SK-N-SH (cell line): ENCODE data around the gene IDH2. TPM values are rescaled to one million over a fixed set of nuclear protein-coding genes. Genes with fewer than 3 reads are reported as not detected.

ENCODE experiments used
- CTCF ChIA-PET: fragments of 300-600, 350-600 bp; formaldehyde crosslinking; extraction: SDS; loops from one replicate; lab custom pipeline; 2021; lab: Yijun Ruan, JAX
- POLR2A ChIA-PET: fragments of 350-600 bp; sonication (Branson Sonifier 250); formaldehyde crosslinking; extraction: SDS; loops from one replicate; lab custom pipeline; 2020; ENCODE audit warnings: antibody characterized with exemption, inconsistent platforms; lab: Yijun Ruan, JAX
- DNase-seq: peaks from one replicate; pipeline ENCODE4 v3.0.0; 2012
- H2AFZ ChIP-seq: fragments of 200-600 bp; sonication (generic); 2 replicates; pipeline ENCODE4 v1.8.1; 2016; ENCODE audit warnings: antibody characterized with exemption, mild to moderate bottlenecking, low read depth
- H3F3A ChIP-seq: fragments of 200-600 bp; sonication (generic); replicated peaks from 2 replicates; pipeline ENCODE3; 2016; ENCODE audit warnings: antibody characterized with exemption, mild to moderate bottlenecking; ENCODE audit not compliant: insufficient read depth
- H3K27ac ChIP-seq, 2 experiments: fragments of 200-500 bp in 1 of 2; fragments of 200-600 bp in 1 of 2; sonication (Bioruptor generic) in 1 of 2; sonication (generic), shearing (Covaris generic) in 1 of 2; 2 replicates each; pipeline versions ENCODE4 v1.5.1 to v1.6.1; 2014 to 2016; ENCODE audit warnings: low read depth in 2 of 2, inconsistent platforms in 1 of 2, low read length in 1 of 2, mild to moderate bottlenecking in 1 of 2, mixed read lengths in 1 of 2
- H3K27me3 ChIP-seq: fragments of 200-600 bp; sonication (generic), shearing (Covaris generic); 2 replicates; pipeline ENCODE4 v1.6.1; 2016; ENCODE audit warnings: mixed run types; ENCODE audit not compliant: insufficient read depth
- H3K36me3 ChIP-seq, 2 experiments: fragments of 200-500 bp in 1 of 2; fragments of 200-600 bp in 1 of 2; sonication (Bioruptor generic) in 1 of 2; sonication (generic) in 1 of 2; replicated peaks in 1 of 2; 2 replicates each; pipeline versions ENCODE3 to v1.5.1; 2014 to 2016; ENCODE audit warnings: low read length in 1 of 2, mild to moderate bottlenecking in 1 of 2; ENCODE audit not compliant: insufficient read depth in 2 of 2, control insufficient read depth in 1 of 2
- H3K4me1 ChIP-seq, 2 experiments: fragments of 200-500 bp in 1 of 2; fragments of 200-600 bp in 1 of 2; sonication (Bioruptor generic) in 1 of 2; sonication (generic), shearing (Covaris generic) in 1 of 2; 2 replicates each; pipeline versions ENCODE4 v1.5.1 to v1.6.1; 2014 to 2016; ENCODE audit warnings: low read depth in 1 of 2, low read length in 1 of 2, mixed run types in 1 of 2; ENCODE audit not compliant: insufficient read depth in 2 of 2, control insufficient read depth in 1 of 2
- H3K4me2 ChIP-seq: fragments of 200-600 bp; sonication (generic), shearing (Covaris generic); 2 replicates; pipeline ENCODE4 v1.6.1; 2017; ENCODE audit warnings: mixed run types
- H3K4me3 ChIP-seq, 2 experiments: fragments of 200-500 bp in 1 of 2; fragments of 200-600 bp in 1 of 2; sonication (Bioruptor generic) in 1 of 2; sonication (generic), shearing (Covaris generic) in 1 of 2; 2 replicates each; pipeline versions ENCODE4 v1.5.1 to v1.8.1; 2014 to 2016; ENCODE audit warnings: low read depth in 2 of 2, inconsistent platforms in 1 of 2, low read length in 1 of 2, mild to moderate bottlenecking in 1 of 2, mixed read lengths in 1 of 2, moderate library complexity in 1 of 2
- H3K79me2 ChIP-seq: fragments of 200-600 bp; sonication (generic); 2 replicates; pipeline ENCODE4 v1.8.1; 2017; ENCODE audit warnings: mild to moderate bottlenecking; ENCODE audit not compliant: insufficient read depth
- H3K9ac ChIP-seq: fragments of 200-600 bp; sonication (generic); 2 replicates; pipeline ENCODE4 v1.6.1; 2017; ENCODE audit warnings: mixed run types
- H3K9me2 ChIP-seq: fragments of 200-600 bp; sonication (generic); 2 replicates; pipeline ENCODE4 v1.6.1; 2017; ENCODE audit warnings: mixed run types
- H3K9me3 ChIP-seq: fragments of 200-600 bp; sonication (generic); 2 replicates; pipeline ENCODE4 v1.6.1; 2017; ENCODE audit warnings: mixed run types, mild to moderate bottlenecking, moderate library complexity
- H4K20me1 ChIP-seq: fragments of 200-600 bp; sonication (generic); 2 replicates; pipeline ENCODE4 v1.6.1; 2017; ENCODE audit warnings: mild to moderate bottlenecking, mixed run types; ENCODE audit not compliant: insufficient read depth
- ELF1 ChIP-seq: IDR thresholded peaks from 2 replicates; pipeline ENCODE4 v1.4.0; 2012
- FOSL2 ChIP-seq: IDR thresholded peaks from 2 replicates; pipeline ENCODE4 v1.4.0; 2012; ENCODE audit warnings: low read depth, mild to moderate bottlenecking, moderate library complexity, borderline replicate concordance
- FOXM1 ChIP-seq: IDR thresholded peaks from 2 replicates; pipeline ENCODE4 v1.4.0; 2012; ENCODE audit warnings: low read depth, mild to moderate bottlenecking
- GABPA ChIP-seq: IDR thresholded peaks from 2 replicates; pipeline ENCODE4 v1.4.0; 2012; ENCODE audit warnings: low read depth, mild to moderate bottlenecking
- GATA2 ChIP-seq: sonication (generic); formaldehyde crosslinking; IDR thresholded peaks from 2 replicates; pipeline ENCODE4 v1.5.0; 2020; ENCODE audit warnings: mild to moderate bottlenecking, missing genetic modification reagents
- JUND ChIP-seq: IDR thresholded peaks from 2 replicates; pipeline ENCODE4 v1.4.0; 2012
- MEF2A ChIP-seq: IDR thresholded peaks from 2 replicates; pipeline ENCODE4 v1.4.0; 2012; ENCODE audit warnings: low read depth, borderline replicate concordance
- MXI1 ChIP-seq: IDR thresholded peaks from 2 replicates; pipeline ENCODE4 v1.6.1; 2012; ENCODE audit warnings: mild to moderate bottlenecking, low read depth, low read length, improper control_type of control experiment
- NFIC ChIP-seq: IDR thresholded peaks from 2 replicates; pipeline ENCODE4 v1.4.0; 2012; ENCODE audit warnings: borderline replicate concordance
- NRF1 ChIP-seq: IDR thresholded peaks from 2 replicates; pipeline ENCODE4 v1.6.1; 2012; ENCODE audit warnings: low read depth, mild to moderate bottlenecking, low read length
- POLR2AphosphoS5 ChIP-seq: IDR thresholded peaks from 2 replicates; pipeline ENCODE4 v1.6.1; 2012; ENCODE audit warnings: low read depth, low read length
- RAD21 ChIP-seq: IDR thresholded peaks from 2 replicates; pipeline ENCODE4 v1.6.1; 2012; ENCODE audit warnings: mild to moderate bottlenecking, low read length
- RCOR1 ChIP-seq: fragments of 150-350 bp; IDR thresholded peaks from 2 replicates; pipeline ENCODE4 v1.6.1; 2017; ENCODE audit warnings: antibody characterized with exemption, low read length
- RXRA ChIP-seq: IDR thresholded peaks from 2 replicates; pipeline ENCODE4 v1.4.0; 2012; ENCODE audit warnings: low read depth, mild to moderate bottlenecking, borderline replicate concordance
- SIN3A ChIP-seq: IDR thresholded peaks from 2 replicates; pipeline ENCODE4 v1.6.1; 2012; ENCODE audit warnings: low read depth, mild to moderate bottlenecking, low read length, moderate library complexity, borderline replicate concordance
- SMC3 ChIP-seq: IDR thresholded peaks from 2 replicates; pipeline ENCODE4 v1.6.1; 2012; ENCODE audit warnings: low read depth, low read length, improper control_type of control experiment
- TAF1 ChIP-seq: IDR thresholded peaks from 2 replicates; pipeline ENCODE4 v1.6.1; 2012; ENCODE audit warnings: low read depth, mild to moderate bottlenecking, low read length, moderate library complexity, borderline replicate concordance
- TEAD4 ChIP-seq: IDR thresholded peaks from 2 replicates; pipeline ENCODE4 v1.4.0; 2012; ENCODE audit warnings: mild to moderate bottlenecking, borderline replicate concordance; ENCODE audit not compliant: insufficient read depth
- ZBTB33 ChIP-seq: IDR thresholded peaks from 2 replicates; pipeline ENCODE4 v1.4.0; 2012; ENCODE audit warnings: low read depth, borderline replicate concordance
- WGBS: methylation state at CpG from one replicate; pipeline ENCODE4 v1.1.6; 2017; ENCODE audit warnings: low lambda C conversion rate; 5-methylcytosine and 5-hydroxymethylcytosine counted together
- polyA plus RNA-seq, 3 experiments: library from polyadenylated mRNA; depleted of rRNA; stranded (reverse); fragments of >200 nt; gene quantifications; 2 replicates each; pipeline ENCODE4 v1.2.3, GENCODE V29; 2012
- TF ChIP-seq, protein P1 (sequence below): IDR thresholded peaks from 2 replicates; pipeline ENCODE4 v1.4.0; 2012; ENCODE audit warnings: low read depth
- TF ChIP-seq, protein P2 (sequence below): IDR thresholded peaks from 2 replicates; pipeline ENCODE4 v1.6.1; 2012; ENCODE audit warnings: mild to moderate bottlenecking, low read depth, low read length, moderate library complexity
- TF ChIP-seq, protein P3 (sequence below): fragments of 150-350 bp; IDR thresholded peaks from 2 replicates; pipeline ENCODE4 v1.6.1; 2016; ENCODE audit warnings: mild to moderate bottlenecking, low read depth, low read length

Gene IDH2
- polyA plus RNA-seq, 1 of the 3 experiments (the other 2 are of a cell fraction): 25.2 TPM

- H3K36me3 ChIP-seq: no peaks in the 10 kb centered on the region
- H3K27ac ChIP-seq: no peak overlapping the region
- ChIA-PET CTCF (no interaction called here), POLR2A (no interaction called here)
- H4K20me1 ChIP-seq: no peaks in the 10 kb centered on the region
- no peak overlapping the region for H2AFZ ChIP-seq
- H3K9ac ChIP-seq: no peak overlapping the region
- WGBS: 82% methylated on average over 5 of the region's 5 CpGs
- no peak for DNase-seq
- H3K79me2 ChIP-seq: no peaks in the 10 kb centered on the region
- no peaks in the 10 kb centered on the region for H3K9me2 ChIP-seq
- H3K9me3 ChIP-seq: no peaks in the 10 kb centered on the region
- no peak overlapping the region for H3K4me3 ChIP-seq
- TF ChIP-seq POLR2AphosphoS5: no peak
- no peak for TF ChIP-seq FOSL2
- no peak for TF ChIP-seq NRF1
- TF ChIP-seq, protein P1, sequence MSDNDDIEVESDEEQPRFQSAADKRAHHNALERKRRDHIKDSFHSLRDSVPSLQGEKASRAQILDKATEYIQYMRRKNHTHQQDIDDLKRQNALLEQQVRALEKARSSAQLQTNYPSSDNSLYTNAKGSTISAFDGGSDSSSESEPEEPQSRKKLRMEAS: no peak
- no peak for TF ChIP-seq JUND
- no peak overlapping the region for H3K4me2 ChIP-seq
- no peaks in the 10 kb centered on the region for H3K4me1 ChIP-seq
- no peaks in the 10 kb centered on the region for H3F3A ChIP-seq
- H3K27me3 ChIP-seq: no peaks in the 10 kb centered on the region
Observed at GRCh38 chr15:90132437-90132836, 30.2 kb upstream of the IDH2 start.

- Histone ChIP-seq H2AFZ (no peak overlapping the region), H3K4me1 (no peaks in the 10 kb centered on the region)
- DNase-seq: no peak
- TF ChIP-seq SMC3 (no peak), ELF1 (no peak), GATA2 (no peak), TAF1 (no peak), RXRA (no peak), MEF2A (no peak), MXI1 (no peak), ZBTB33 (no peak), FOXM1 (no peak), FOSL2 (no peak), GABPA (no peak), NFIC (no peak), RAD21 (no peak), RCOR1 (no peak), SIN3A (no peak), TEAD4 (no peak)
- TF ChIP-seq, protein P2, sequence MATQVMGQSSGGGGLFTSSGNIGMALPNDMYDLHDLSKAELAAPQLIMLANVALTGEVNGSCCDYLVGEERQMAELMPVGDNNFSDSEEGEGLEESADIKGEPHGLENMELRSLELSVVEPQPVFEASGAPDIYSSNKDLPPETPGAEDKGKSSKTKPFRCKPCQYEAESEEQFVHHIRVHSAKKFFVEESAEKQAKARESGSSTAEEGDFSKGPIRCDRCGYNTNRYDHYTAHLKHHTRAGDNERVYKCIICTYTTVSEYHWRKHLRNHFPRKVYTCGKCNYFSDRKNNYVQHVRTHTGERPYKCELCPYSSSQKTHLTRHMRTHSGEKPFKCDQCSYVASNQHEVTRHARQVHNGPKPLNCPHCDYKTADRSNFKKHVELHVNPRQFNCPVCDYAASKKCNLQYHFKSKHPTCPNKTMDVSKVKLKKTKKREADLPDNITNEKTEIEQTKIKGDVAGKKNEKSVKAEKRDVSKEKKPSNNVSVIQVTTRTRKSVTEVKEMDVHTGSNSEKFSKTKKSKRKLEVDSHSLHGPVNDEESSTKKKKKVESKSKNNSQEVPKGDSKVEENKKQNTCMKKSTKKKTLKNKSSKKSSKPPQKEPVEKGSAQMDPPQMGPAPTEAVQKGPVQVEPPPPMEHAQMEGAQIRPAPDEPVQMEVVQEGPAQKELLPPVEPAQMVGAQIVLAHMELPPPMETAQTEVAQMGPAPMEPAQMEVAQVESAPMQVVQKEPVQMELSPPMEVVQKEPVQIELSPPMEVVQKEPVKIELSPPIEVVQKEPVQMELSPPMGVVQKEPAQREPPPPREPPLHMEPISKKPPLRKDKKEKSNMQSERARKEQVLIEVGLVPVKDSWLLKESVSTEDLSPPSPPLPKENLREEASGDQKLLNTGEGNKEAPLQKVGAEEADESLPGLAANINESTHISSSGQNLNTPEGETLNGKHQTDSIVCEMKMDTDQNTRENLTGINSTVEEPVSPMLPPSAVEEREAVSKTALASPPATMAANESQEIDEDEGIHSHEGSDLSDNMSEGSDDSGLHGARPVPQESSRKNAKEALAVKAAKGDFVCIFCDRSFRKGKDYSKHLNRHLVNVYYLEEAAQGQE: no peak
- TF ChIP-seq, protein P3, sequence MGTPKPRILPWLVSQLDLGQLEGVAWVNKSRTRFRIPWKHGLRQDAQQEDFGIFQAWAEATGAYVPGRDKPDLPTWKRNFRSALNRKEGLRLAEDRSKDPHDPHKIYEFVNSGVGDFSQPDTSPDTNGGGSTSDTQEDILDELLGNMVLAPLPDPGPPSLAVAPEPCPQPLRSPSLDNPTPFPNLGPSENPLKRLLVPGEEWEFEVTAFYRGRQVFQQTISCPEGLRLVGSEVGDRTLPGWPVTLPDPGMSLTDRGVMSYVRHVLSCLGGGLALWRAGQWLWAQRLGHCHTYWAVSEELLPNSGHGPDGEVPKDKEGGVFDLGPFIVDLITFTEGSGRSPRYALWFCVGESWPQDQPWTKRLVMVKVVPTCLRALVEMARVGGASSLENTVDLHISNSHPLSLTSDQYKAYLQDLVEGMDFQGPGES: no peak
- TF ChIP-seq, protein P1: no peak
- TF ChIP-seq, all 33 proteins: peak for 0
- Histone ChIP-seq H3K27me3 (no peaks in the 10 kb centered on the region; the same call in 1 of the 2 replicates), H3K9me3 (no peaks in the 10 kb centered on the region), H3K9ac (no peak overlapping the region), H3K27ac (no peak overlapping the region), H3K36me3 (no peaks in the 10 kb centered on the region), H3K4me3 (no peak overlapping the region), H3K79me2 (no peaks in the 10 kb centered on the region), H4K20me1 (no peaks in the 10 kb centered on the region), H3F3A (no peaks in the 10 kb centered on the region), H3K9me2 (no peaks in the 10 kb centered on the region), H3K4me2 (no peak overlapping the region)
- WGBS: 100% methylated on average over 2 of the region's 2 CpGs
- ChIA-PET POLR2A (no interaction called here), CTCF (no interaction called here)
Observed at GRCh38 chr15:90131848-90132247, 29.6 kb upstream of the IDH2 start.
